ENCODE results near the gene RSBN1L.

The RSBN1L gene

DNA sequence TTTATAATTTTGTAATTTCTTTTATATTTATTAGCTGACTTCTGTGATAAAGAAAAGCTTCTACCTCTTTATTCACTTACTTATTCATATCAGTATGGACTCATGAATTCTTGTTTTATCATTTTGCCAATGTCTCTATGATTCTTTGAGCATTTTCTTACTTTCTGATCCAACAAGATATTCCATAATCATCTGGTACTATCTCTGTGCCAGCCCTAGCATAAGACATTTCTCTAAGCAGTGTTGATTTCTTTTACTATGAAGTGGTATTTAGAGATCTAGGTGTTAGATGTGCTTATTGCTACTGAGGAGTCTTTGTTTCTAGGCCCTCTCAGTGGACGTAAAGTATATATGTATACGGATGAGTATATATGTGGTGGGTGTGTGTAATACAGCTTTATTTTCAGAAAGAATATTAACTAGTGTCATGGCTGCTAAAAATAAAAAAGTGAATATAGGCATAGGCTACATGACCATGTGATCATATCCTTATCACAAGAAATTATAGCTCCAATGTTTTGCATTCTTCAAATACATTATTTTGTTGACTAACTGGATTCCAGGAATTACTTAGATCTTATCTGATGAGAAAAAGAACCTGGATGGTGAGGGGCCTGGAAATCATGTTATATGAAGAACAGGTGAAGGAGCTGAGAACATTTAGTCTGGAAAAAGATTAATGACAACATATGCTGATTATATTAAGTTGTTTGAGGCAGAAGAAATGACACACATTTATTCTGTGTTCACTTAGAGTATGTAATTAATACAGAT lies 115.4 kb downstream of the RSBN1L start:
- DNase-seq = no peak

DNA sequence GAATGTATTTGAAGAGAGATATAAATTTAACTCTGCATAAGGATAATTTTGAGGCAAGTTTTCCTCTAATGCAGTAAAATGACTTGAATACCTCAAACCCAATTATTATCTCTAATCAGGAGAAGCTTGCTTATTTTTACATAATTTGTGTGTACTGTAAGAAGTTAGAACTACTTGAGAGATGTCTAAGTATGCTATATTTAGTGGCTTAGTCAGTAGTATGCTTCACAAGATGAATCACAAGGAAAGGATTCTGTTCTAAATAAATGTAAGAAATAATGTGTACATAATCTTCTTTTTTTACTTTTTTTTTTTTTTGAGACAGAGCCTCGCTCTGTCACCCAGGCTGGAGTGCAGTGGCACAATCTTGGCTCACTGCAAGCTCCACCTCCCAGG lies 116.0 kb downstream of the RSBN1L start:
- no peak for DNase-seq

DNA sequence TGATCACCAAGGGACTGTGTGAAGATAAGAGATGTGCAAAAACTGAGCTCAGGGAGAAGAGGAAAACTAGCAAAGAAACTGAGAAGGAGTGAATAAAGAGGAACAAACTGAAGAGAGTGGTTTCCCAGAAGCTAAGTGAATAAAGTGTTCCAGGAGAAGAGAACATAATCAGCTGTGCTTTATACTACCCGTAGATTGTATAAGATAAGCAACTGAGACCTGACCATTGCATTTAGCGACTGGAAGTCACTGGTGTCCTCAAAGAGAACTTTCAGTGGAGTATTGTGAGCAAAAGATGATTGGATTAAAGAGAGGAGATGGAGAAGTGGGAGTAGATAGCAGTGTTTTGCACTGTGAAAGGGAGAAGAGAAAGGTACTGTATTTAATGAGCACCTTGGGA lies 116.9 kb downstream of the RSBN1L start:
- no peak for DNase-seq

DNA sequence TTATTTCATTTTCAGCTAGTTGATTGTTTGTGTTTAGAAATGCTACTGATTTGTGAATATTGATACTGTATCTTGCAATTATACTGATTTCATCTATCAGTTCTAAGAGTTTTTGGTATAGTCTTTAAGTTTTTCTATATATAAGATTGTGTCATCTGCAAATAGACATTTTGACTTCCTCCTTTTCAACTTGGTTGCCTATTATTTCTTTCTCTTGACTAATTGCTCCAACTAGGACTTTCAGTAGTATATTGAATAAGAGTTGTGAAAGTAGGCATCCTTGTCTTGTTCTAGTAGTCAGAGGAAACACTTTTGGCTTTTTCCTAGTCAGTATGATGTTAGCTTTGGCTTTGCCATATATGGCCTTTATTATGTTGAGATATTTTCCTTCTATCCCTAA lies 122.8 kb downstream of the RSBN1L start:
- DNase-seq = no peak

DNA sequence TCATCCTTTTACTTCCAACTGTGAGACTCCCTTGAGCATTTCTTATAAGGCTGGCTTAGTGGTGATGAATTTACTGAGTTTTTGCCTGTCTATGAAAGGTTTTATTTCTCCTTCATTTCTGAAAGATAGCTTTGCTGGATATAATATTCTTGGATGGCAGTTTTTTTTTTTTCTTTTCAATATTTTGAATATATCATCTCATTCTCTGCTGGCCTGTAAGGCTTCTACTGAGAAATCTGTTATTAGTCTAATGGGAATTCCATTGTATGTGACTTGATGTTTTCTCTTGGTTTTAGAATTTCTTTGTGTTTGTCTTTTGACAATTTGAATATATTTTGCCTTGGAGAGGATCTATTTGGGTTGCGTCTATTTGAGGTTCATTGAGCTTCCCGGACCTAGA lies 124.7 kb downstream of the RSBN1L start:
- no peak for DNase-seq

DNA sequence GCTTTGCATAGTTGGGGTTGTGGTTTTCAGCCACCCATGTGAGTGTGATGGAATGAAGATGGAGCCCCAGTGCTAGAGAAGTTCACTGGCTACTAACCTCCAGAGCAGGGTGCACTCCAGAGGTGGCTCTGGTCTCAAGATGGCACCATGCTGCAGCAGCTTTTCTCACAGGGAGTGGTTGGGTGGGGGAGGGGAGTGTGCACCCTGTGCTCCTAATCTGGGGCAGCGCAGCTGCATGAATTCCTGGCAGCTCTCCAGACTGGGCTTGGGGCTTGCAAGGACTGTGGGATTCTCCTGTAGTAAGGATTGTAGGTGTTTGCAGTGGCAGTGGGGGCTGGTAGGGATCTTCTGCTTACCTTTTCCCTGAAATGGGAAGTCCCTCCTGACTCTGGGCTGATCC lies 126.0 kb downstream of the RSBN1L start:
- DNase-seq = no peak

DNA sequence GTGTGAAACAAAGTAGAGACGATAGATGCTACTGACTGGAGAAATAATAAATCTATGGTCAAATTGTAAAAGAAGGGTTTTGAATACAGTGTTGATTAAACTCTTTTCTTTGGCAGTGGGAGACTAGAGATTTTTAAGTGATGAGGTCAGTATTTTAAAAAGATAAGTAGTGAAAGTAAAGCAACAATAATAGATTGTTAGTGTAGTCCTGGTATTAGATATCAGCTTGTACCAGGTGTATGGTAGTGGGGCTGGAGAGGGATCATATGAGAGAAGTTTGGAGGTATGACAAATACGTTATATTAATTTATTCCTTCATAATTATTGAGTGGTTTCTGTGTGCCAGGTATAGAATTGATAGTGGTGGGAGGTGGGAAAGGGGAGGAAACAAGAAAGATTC lies 127.5 kb downstream of the RSBN1L start:
- no peak for DNase-seq

DNA sequence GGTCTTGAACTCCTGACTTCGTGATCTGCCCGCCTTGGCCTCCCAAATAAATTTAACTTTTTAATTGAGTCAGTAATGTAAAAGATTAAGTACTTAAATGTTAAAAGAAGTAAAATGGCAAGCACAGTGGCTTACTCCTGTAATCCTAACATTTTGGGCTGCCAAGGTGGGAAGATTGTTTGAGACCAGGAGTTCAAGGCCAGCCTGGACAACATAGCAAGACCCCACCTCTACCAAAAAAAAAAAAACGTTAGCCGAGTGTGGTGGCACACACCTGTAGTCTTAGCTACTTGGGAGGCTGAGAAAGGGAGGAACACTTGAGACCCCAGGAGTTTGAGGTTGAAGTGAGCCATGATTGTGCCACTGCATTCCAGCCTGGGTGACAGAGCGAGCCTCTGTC lies 128.4 kb downstream of the RSBN1L start:
- DNase-seq = no peak

DNA sequence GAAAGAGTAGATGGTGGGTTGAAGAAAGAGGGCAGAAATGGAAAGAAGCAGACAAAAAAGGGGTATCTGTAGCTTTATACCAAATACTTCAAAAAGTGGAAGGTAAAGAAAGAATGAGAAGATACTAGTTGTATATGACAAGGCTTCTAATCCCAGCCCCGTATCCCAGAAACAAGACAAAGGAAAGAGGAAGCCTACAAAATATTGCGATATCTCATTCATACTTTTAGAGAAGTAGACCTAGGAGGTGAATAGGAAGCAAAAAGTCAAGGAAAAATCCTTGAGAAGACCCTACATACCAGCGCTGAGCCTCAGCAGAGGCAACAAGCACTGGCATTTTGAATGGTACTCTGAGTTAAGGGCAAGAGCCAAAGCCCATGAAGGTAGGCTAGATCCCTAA lies 128.9 kb downstream of the RSBN1L start:
- DNase-seq = no peak

DNA sequence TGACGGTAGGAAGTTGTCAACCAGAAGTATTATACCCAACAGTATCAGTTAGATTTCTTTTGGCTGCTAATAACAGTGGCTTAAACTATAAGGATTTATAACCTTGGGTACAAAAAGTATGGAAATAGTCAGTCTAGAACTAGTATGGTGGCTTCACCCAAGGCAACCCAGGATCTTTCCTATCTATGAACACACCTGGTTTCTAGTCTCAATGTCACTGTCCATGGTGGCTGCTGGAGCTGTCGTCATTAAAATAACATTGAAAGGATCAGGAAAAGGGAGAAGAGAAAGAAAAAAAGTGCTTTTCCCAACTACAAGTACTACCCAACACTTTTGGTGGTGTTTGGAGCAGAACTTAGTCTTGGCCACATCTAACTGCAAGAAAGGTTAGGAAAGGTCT lies 130.0 kb downstream of the RSBN1L start:
- no peak for DNase-seq

DNA sequence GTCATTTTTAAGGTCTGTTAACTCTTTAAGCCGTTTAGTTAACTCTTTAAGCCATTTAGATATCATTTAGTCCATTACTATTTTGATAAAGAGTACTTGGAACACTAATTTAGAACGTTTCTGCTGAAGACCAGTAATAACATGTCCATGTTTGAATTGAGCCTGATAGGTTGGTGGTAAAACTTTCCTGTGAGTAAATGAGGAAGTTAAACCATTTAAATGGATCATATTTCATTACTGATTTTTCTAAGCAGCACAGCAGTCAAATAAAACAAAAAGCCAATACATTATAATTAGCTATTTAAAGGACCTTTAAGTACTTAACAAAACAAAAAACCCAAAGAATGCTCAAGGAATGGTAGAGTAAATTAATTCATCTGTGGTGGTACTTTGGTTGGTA lies 131.7 kb downstream of the RSBN1L start:
- DNase-seq = no peak

DNA sequence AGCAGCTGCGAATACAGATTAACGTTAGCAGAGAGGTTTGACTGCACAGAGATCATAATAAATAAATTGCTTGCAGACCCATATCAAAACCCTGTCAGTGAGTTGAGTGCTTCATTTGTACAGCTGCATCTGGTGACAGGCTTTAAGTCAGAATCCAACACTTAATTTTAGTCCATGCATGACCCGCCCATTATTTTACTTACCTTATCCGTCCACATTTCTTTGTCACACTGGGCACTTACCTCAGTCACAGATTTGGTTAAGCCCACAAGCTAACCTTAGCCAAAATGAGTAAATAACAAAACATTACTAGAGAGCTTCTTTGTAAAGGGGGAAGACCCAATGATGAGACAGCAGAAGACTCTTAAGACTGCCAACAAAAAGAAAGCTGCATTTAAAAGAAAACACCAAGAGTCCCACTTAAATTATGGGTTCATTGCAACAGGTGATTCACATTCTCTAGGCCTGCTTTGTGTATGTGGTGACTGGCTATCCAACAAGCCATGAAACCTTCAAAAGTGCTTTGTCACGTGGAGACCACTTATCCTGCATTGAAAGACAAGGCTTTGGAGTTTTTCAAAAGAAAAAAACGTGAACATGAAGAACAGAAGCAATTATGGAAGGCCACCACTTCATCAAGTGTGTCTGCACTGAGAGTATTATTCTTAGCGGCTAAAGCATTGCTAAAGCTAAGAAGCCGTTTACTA lies 134.5 kb downstream of the RSBN1L start:
- DNase-seq = peak; percentile 35

DNA sequence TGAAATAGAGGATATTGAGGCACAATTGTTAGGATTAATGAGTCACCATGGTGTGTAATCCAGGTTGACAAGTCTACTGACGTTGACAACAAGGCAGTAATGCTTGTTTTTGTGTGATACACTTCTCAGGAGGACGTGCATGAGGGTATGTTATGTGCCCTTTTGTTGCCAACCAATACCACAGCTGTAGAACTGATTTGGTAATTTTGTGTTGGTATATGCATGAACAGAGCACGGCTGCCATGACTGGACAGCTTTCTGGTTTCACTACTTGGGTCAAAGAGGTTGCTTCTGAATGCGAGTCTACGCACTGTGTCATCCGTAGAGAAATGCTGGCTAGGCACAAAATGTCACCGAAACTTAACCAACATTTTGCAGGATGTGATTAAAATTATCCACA lies 135.2 kb downstream of the RSBN1L start:
- no peak for DNase-seq

DNA sequence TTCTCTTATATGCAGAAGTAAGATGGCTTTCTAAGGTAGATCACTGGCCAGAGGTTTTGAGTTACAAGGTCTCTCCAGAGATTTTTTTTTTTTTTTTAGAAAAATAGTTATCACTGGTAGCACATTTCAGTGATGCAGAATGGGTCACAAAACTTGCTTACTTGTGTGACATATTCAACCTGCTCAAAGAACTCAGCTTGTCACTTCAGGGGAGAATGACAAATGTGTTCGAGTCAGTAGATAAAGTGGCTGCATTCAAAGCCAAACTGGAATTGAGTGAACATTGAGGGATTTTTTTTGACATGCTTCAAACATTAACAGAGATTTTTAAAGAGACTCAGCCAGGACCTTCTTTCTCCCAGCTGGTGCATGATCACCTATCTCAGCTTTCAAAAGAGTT lies 135.7 kb downstream of the RSBN1L start:
- DNase-seq = no peak

Measured in NCI-H774 (cell line).